Stomach (tissue), 4 donors: ENCODE data around the gene DYNC1I1.

Source experiments
- CTCF ChIP-seq, 7 experiments: fragments of 450-650 bp in 4 of 7; fragments of 200-600 bp in 3 of 7; sonication (generic) in 3 of 7; IDR thresholded peaks; one replicate each; pipeline ENCODE4 v1.5.1; 2016 to 2019; ENCODE audit warnings: antibody characterized with exemption in 7 of 7, control low read depth in 2 of 7, mild to moderate bottlenecking in 1 of 7
- EP300 ChIP-seq: sonication (generic); formaldehyde crosslinking; IDR thresholded peaks from one replicate; pipeline ENCODE4 v1.6.1; 2017; ENCODE audit warnings: antibody characterized with exemption
- POLR2A ChIP-seq, 4 donors: fragments of 450-650 bp; IDR thresholded peaks; one replicate each; pipeline ENCODE4 v1.6.1; 2016; ENCODE audit warnings: antibody characterized with exemption in 4 of 4, control low read depth in 2 of 4, mild to moderate bottlenecking in 1 of 4, moderate library complexity in 1 of 4

- no peak for TF ChIP-seq CTCF (IDR thresholded peaks at IDR 0.05)
- no peak for TF ChIP-seq POLR2A (IDR thresholded peaks at IDR 0.05)
- TF ChIP-seq EP300: no peak
Observed at GRCh38 chr7:95971716-95972115, 199.4 kb downstream of the DYNC1I1 start.
